NOMO-1 treated with DMSO at 0.1 percent for 48 hours (cell line): ENCODE results near the gene CDC42.
A peak's percentile ranks its signal among the peaks of the same experiment; 100 is the strongest.
"Not testable (repeated sequence)": the region's sequence is repeated elsewhere in the genome, so short reads cannot be mapped to it uniquely, and the experiment has no call there.

Experiments
- DNase-seq: peaks from one replicate; lab custom pipeline; 2025; ENCODE audit not compliant: unreplicated experiment; lab: John Stamatoyannopoulos, UW

Gene CDC42

DNA sequence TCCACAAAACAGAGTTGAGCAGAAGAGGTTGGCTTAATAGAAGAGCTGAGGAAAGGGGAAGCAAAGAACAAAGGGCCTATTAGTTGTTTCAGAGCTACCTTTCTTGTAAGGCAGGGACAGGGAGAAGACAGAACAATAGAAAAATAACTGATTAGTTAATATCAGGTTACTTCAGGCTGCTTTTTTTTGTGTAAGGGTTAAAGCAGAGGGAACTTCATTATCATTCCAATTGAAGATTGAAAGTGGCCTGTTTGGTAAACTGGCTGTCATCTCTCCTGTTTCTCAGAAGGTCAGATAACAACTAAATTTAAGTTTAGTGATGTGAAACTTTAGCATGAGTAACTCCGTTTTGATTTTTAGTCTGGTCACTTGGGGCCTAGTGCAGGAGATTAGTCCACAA is 22.3 kb downstream of the CDC42 start:
- peak; percentile 40 for DNase-seq

DNA sequence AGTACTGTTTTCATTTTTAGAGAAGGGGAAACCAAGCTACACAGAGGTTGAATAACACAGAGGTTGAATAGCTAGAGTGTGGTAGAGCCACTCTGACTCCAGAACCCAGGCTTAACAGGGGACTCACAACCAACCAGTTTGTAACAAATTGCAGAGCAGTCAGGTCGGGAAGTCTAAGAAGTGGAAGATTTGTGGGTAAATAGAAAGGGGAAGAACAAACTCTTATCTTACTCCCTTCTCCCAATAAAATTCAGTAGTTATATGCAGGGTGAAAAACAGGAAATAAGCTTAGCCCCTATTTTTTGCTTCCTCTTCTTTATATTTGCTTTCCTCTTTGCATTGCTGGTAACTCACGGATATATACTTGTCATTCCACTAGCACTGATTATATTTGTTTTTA is 23.2 kb downstream of the CDC42 start:
- peak; percentile 87 for DNase-seq

DNA sequence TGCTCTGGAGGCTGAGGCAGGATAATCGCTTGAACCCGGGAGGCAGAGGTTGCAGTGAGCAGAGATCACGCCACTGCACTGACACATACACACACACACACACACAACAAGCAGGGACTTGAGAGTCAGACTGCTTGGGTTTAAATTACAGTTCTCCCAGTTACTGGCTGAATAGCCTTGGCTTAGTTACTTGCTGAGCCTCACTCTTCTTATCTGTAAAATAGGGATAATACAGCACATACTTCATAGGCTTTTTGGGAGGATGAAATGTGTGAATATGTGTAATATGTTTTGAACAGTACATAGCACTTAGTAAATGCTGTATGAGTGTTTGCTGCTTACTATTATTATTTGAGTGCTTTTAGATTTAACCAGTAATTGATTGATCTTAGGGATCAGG is 23.8 kb downstream of the CDC42 start:
- DNase-seq: no peak

DNA sequence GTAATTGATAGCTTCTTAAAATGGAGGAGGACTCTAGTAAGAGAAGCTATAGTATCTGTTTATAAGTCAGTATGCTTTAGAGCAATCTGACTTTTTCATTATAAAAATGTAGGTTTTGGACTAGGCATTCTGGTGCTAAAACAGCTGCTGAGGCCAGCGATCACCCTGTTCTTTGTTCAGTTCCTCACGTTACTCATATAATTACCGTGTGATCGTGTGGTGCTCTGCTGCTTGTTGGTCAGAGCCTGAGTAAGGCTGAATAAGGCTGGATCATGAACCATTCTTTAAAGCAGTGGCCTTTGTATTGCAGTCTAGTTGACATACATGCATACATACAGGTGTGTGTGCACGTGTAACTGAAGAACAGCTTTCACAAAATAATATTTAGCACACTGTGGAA is 25.2 kb downstream of the CDC42 start:
- peak; percentile 14 for DNase-seq

DNA sequence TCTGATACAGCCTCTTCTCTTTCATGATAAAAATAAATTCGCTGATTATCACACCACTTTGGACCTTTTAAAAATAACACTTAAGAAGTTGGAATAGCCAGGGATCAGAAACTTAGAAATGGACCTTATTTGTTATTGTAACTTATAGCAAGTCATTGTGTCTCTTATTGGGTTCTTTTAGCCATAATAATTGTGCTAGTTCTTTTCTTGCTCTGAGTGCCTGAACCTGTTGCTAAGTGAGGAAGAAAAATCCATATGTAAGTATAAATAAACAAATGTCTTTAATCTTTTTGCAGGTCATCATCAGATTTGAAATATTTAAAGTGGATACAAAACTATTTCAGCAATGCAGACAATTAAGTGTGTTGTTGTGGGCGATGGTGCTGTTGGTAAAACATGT is 25.6 kb downstream of the CDC42 start:
- no peak for DNase-seq

DNA sequence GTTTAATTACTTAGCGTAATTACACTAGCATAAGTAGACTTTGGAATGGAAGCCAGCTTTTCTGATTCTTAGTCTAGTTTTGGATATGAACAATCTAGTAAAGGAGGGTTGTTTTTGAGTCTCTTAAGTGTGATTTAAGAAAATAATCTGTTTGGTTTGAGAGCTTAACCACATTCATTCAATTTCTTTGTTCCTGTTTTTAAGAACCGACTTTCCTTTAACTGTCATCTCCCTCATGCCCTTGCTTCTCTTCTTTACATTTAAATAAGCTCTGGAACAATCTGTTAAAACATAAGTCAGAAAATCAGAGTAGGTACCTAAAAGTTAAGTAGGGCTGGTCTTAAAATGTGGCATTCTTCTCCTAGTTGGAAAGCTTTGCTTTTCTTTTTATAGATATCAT is 27.7 kb downstream of the CDC42 start:
- DNase-seq: peak; percentile 58

DNA sequence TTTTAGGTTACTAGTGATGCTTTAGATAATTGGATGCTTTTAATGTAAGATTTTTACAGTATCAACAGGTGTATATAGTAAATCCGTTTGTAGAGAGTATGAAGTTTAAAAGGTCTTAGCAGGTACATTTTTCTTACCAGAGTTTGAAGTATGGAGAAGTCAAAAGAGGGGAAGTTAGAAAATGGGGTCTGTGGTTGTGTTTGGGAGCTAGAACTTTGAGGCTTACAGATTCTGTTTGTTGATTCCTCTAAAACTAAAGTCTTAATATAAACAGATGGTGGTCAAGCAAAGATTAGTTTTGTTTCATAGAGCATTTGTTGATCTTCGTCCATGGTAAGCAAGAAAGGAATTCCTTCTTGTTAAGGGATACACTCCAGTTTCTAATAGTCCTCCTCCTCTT is 35.8 kb downstream of the CDC42 start:
- DNase-seq: peak; percentile 26

DNA sequence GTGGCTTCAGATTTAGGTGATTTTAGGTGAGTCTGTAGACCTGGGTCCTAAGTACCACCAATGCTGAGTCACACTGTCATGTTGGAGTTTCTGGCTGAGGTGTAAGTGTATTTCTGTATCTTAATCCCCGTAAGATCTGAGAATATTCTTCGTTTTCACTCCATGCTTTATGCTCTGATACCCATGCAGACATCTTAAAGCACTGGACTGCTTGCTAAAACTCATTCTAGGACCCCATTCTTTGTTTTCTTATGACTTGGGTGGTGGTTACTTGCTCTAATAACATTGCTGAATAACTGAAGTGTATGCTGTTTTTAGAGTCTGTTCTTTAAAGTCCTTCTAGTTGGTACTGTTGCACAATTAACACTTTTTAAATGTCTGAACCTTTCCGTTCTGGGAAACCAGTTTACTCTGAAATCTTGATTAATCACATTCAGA is 36.6 kb downstream of the CDC42 start:
- no peak for DNase-seq

DNA sequence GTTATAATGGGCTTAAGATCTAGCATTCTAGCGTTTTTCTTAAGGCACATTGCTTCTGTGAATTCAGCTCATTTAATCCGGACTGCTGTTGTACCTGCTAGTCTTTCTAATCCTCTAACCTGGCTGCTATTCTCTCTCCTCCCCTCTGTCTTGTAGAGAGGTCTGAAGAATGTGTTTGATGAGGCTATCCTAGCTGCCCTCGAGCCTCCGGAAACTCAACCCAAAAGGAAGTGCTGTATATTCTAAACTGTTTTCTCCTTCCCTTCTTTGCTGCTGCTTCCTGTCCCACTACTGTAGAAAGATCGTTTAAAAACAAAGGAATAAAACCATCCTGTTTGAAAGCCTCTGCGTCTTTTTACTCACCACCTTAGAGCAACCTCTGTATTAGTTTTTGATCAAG is 37.3 kb downstream of the CDC42 start:
- no peak for DNase-seq

DNA sequence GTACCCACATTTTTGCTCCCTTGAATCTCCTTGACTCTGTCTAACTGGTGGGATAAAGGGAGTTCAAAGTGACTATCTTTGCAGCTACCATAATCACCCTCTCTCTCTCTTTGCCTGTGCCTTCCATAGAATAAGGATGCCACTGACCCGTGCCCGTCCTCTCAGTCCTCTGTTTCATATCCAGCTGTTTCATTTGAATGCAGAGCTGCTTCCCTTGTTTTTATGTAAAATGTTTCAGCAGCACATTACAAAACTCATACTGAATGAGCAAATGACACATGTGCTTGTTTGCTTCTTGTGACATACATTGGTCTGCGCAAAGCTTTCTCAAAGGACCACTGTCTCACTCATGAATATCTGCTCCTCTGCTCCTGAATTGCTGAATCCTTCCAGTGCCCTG is 38.4 kb downstream of the CDC42 start:
- DNase-seq: no peak

DNA sequence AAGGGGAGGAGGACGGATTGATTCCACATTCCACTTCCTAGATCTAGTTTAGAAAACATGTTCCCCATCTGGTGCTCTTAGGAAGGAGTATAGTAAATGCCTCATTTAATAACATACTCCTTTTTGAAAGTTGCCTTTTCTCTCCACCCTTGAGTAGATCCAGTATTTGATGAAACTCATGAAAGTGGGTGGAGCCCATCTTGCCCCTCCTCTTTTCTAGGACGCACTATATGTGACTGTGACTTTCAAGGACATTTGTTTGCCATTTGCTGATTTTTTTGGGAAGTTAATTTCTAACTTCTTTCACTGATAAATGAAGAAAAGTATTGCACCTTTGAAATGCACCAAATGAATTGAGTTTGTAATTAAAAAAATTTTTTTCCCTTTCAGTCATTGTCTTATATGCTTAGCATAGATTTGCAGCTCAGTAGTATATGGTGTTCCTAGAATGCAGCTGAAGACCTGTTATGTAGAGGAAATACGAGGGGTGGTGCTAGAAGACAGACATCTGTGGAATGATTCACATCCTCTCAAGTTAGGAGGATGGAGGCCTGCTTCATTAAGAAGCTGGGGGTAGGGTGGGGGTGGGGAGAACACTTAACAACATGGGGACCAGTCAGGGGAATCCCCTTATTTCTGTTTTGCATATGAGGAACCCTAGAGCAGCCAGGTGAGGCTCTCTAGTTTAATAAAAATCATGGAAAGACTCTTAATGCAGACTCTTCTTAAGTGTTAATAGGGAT is 39.7 kb downstream of the CDC42 start:
- DNase-seq: not testable (repeated sequence)

DNA sequence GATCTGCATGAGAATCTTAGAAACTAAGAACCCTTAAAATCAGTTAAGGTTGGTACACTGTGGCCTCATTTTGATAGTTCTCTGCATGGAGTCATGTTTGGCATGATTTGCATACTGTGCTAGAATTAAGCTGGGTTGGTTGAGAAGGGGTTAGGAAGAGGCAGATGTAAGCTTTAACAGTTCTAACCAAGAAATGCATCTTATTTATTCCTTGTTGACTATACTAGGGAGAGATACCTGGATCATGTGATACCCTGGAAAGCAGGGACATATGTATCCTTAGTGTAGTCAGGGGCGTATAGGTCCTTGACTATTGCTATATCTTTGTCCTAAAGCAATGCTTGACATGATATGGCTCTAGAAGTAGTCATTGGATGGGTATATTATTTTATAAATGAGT is 41.0 kb downstream of the CDC42 start:
- no peak for DNase-seq

DNA sequence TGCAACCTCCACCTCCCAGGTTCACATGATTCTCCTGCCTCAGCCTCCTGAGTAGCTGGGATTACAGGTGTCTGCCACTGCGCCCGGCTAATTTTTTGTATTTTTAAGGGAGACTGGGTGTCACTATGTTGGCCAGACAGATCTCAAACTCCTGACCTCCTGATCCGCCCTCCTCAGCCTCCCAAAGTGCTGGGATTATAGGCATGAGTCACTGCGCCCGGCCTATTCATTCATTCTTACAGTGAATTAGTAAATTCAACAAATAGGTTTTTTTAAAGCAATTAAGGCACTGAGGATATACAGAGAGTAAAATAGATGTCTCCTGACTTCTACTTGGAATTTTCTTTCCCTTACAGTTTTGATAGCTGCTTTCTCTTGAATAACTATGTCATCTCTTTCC is 43.5 kb downstream of the CDC42 start:
- DNase-seq: no peak

DNA sequence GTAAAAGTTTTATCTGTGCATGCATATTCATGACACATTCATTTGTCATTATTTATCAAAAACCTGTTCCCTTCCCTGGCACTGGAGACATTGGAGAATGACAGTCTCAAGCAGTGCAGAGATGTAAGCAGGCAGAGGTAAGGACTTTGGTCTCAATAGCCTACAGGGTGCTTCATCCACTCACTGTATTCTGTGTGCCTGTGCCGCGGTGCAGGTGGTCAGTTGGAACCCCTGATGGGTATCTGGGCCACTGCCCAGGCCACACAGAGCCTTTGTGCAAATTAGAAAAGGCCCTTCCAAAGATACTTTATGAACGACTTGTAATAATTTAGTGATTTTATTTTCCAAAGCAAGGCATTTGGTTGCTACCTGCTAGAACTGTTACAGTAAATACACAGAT is 44.0 kb downstream of the CDC42 start:
- DNase-seq: no peak

DNA sequence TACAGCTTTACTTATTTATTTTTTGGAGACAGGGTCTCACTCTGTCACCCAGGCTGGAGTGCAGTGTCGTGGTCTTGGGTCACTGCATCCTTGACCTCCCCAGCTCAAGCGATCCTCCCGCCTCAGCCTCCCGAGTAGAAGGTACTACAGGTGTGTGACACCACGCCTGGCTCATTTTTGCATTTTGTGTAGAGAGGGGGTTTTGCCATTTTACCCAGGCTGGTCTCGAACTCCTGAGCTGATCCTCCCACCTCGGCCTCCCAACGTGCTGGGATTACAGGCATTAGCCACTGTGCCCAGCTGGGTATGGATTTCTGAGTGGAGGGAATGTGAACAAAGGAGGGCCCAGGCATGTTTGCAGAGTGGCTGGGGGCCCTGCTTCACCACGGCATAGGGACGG is 46.2 kb downstream of the CDC42 start:
- no peak for DNase-seq

DNA sequence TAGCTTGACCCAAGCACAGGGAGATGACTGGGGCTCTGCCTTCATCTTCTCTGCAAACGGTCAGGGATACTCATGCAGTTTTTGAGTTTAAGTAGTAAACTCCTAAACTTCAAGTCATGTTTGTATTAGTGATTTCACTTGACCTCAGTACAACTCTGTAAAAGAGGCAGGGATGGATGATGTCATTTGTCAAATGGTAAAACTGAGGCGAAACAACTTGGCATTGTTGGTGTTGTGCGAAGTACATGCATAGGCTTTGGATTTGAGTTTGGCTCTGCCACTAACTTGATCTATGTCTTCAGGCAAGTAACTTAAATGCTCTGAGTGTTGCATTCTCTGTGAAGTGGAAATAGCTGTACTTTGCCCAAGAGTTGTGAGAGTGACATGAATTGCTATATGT is 47.7 kb downstream of the CDC42 start:
- no peak for DNase-seq

DNA sequence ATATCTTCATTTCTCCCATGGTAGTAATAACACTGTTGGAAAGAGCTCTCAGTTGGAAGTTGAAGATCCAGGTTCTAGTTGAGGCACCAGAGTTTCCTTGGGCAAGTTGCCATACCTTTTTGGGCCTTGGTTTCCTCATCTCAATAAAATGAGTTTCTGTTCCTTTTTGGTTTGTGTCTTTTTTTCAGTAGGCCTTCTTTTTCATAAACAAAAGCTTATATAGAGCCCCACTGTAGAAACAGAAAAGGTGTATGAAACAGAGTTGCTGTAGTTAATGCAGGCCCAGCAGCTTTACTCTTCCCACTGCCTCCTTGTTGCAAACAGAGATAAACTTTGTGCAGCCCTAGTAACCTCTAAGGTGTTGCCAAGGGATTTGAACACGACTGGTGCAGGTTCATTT is 48.7 kb downstream of the CDC42 start:
- DNase-seq: peak; percentile 35

DNA sequence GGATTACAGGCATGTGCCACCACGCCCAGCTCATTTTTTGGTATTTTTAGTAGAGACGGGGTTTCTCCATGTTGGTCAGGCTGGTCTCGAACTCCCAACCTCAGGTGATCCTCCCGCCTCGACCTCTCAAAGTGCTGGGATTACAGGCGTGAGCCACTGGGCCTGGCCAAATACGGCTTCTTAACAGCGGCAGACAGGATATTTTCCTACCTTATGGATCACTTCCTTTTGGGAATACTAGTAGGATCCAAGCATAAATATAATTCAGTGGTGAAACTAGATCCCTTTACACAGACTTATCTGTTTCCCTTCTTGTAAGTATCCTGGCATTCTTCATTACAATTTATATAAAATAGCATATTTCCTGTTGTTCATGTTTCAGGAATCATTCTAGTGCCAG is 49.5 kb downstream of the CDC42 start:
- no peak for DNase-seq

DNA sequence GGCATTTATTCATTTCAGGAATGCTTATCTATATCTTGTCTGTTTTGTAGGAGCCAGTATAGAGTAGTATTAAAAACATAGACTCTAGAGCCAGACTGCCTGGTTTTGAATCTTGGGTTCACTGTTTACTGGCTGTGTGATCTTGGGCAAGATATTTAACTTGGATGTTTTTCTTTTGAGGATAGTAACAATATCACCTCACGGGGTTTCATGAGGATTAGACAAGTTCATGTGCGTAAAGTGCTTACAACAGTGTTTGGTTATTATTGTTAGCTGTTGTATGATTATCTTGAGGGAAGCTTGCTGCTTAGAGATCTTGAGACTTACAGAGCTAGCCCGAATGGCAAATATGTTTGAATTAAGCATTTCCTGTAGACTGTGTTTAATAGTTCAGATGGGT is 50.2 kb downstream of the CDC42 start:
- DNase-seq: no peak

DNA sequence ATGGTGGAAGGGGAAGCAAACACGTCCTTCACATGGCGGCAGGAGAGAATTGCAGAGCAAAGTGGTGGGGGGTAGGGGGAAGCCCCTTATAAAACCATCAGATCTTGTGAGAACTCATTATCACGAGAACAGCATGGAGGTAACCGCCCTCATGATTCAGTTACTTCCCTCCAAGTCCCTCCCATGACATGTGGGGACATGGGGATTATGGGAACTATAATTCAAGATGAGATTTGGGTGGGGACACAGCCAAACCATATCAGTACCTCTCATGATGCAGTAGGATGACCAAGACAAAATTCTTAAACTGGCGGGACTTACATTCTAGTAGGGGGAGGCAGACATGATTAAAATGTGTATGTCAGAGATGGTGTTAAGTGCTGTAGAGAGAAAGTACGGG is 51.6 kb downstream of the CDC42 start:
- DNase-seq: no peak

DNA sequence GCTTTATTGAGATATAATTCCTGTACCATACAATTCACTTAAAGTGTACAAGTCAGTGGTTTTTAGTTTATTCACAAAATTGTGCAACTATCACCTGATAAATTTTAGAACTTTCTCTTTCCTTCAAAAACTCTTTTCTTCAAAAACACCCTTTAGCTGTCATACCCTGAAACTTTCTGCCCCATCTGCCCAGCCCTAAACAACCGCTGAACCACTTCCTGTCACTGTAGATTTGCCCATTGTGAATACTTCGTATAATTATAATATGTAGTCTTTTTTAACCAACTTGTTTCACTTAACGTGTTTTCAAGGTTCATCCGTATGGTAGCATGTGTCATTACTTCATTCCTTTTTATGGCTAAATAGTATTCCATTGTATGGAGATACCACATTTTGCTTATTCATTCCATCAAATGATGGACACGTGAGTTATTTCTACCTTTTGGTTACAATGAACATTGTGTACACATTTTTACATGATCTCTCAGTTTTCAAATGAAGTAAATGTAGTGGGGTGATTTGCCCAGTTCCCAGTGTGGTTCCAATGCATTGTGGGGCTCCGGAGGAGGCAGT is 52.4 kb downstream of the CDC42 start:
- DNase-seq: no peak

DNA sequence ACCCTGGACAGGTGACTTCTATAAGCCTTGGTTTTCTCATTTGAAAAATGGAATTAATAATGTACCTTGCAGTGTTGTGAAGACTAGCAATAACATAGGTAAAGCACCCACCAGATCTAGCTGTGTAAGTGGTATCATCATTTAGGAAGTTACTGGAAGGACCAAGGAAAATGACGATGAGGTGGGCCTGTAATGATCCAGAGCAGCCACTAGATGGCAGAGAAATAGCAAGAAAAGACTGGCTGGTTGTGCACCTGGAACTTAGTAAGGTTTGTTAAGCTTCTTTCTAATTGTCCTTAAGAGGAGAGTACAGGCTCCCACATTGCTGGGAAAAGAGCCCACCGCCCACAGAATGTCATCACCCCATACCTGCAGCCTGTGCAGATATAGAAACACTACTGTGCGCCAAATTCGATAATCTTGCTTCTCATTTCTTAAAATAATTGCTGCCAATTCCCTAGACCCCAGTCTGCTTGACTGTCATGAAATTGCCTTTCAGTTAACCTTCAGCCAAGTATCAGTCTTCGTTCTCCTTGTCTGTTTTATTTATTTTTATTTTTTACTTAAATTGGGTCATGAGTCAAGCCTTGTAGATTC is 53.2 kb downstream of the CDC42 start:
- DNase-seq: peak; percentile 61

DNA sequence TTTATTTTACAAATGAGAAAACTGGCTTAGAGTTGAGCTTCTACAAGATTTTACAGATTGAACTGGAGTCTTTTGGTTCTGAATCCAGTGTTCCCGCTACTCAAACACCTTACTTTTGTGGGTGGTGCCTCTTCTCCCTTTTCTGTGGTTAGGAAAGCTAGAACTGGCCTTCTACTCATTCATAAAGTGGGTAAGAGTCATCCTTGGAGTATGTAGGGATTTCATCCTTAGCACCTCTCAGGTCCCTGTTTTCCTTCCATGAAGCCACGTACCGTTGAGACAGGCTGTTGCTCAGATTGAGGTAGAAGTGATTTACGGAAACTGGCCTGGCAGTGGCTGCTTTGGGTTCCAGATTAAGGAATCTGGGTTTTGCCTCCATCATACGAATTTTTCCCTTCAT is 54.6 kb downstream of the CDC42 start:
- no peak for DNase-seq
